Frontal cortex (tissue), 4 donors: ENCODE measurements around the gene RCAN3. TPM values are rescaled to one million over a fixed set of nuclear protein-coding genes. Genes with fewer than 3 reads are reported as not detected.
"Not testable (repeated sequence)": the region's sequence is repeated elsewhere in the genome, so short reads cannot be mapped to it uniquely, and the experiment has no call there.

Experiments used
- DNase-seq, 2 donors: peaks; one replicate each; pipeline ENCODE4 v3.0.0; 2012; ENCODE audit warnings: low spot score in 2 of 2
- FAIRE-seq: peaks from 2 replicates; lab custom pipeline; 2012; peaks lifted over from hg19 to GRCh38; lab: Jason Lieb, UNC
- total RNA-seq: library from RNA; depleted of rRNA; stranded (reverse); fragments of >200 nt; gene quantifications from one replicate; pipeline ENCODE4 v1.2.3, GENCODE V29; 2014
- donor health status: control.
- donor health status: control.
- donor health status: control.

The RCAN3 gene
- total RNA-seq, 1 donor from 2014 or later, result 16.3 TPM

DNA sequence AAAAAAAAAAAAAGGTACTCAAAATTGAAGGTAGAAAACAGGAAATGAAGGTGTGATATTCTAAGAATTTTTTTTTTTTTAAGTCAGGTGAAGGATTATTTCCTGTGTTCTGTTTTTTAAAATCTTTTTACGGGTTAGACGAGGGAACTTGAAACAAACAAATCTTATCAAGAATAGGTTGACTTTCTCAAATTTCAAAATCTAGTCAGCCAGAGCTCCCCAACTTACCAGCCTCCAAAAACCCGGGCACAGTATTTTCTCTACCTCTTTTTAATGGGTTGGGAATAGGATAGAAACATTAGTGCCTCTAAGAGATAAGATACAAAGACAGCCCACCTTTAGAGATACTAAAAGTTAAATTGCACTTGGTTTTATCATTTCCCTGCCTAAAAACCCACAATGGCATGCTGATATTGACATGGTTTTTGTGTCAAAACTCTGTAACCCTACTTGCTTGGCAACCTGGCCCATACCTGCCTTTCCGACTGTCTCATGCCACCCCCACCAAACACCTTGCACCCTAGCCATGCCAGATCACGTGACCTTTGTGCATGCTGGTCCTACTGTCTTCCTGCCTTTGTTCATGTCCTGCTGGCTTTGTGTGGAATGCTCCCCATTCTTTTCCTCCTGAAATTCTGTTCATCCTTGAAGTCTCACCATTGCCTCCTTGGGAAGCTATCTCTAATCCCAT, 4.2 kb downstream of the RCAN3 start:
- no peak for FAIRE-seq
- no peak for DNase-seq

DNA sequence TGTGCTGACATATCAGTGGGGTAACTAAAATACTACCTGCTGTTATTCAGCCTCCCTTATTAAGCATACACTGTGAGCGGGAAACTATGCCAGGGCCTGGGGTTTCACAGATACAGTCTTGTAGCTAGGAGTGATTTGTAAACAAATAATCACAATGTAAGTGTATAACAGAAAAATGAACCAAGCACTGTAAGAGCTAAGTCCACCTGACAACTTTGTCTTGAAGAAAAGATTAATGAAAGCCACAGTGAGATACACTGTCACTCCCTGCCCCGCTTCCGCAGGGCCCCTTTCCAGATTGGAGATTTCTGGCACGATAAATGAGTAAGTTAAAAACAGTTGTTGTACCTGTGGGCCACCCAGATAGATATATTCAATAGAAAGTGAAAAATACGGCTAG, 4.8 kb downstream of the RCAN3 start:
- FAIRE-seq, result no peak

DNA sequence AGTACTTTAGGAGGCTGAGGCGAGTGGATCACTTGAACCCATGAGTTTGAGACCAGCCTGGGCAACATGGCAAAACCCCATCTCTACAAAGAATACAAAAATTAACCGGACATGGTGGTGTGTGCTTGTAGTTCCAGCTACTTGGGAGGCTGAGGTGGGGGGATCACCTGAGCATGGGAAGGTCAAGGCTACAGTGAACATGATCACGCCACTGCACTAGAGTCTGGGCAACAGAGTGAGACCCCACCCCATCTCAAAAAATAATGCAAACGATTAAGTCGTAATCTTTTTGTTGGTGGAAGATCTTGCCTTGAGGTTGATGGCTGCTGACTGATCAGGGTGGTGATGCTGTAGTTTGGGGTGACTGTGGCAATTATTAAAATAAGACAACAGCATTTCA, 6.3 kb downstream of the RCAN3 start:
- no peak for FAIRE-seq
- no peak for DNase-seq

More for the DNA sequence above, 4.8 kb downstream of the RCAN3 start:
- DNase-seq, result no peak

DNA sequence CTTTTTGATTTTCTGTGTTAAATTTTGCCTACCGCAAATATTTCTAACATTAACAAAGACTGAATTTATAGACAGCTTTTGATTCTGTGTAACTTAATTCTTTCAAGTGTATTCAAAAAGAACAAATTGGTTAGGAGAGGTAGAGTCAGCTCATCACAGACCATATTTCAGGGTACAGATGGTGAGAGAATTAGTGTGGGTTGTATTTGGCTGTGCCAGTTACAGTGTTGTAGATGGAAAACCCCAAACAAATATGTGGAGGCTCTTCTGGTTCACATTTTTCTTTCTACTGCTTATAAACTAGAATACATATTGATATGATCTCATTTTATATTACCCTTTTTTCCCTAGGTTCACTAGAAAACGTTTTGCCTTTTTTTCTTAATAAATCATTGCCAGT, 11.1 kb downstream of the RCAN3 start:
- DNase-seq, result no peak
- FAIRE-seq, result no peak

- no peak for DNase-seq
- FAIRE-seq, result no peak
Observed at GRCh38 chr1:24514946-24515345, 12.3 kb downstream of the RCAN3 start.

DNA sequence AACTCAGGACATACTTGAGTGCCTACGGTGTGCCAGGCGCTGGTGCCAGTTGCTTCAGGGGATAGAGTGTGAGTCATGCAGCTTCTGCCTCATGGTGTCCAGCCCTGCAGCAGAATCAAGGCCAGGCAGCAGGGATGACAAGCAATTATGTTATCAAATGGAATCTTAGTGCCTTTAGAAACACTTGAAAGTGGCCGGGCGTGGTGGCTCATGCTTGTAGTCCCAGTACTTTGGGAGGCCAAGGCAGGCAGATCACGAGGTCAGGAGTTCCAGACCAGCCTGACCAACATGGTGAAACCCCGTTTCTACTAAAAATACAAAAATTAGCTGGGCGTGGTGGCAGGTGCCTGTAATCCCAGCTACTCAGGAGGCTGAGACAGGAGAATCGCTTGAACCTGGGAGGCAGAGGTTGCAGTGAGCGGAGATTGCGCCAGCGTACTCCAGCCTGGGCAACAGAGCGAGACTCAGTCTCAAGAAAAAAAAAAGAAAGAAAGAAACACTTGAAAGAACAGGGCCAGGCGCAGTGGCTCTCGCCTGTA, 13.1 kb downstream of the RCAN3 start:
- not testable (repeated sequence) for DNase-seq, FAIRE-seq

- FAIRE-seq, result no peak
- no peak for DNase-seq
Observed at GRCh38 chr1:24516506-24516905, 13.9 kb downstream of the RCAN3 start.

GRCh38 chr1:24517898-24518297, 15.3 kb downstream of the RCAN3 start:
- FAIRE-seq (no peak), DNase-seq (no peak)

DNA sequence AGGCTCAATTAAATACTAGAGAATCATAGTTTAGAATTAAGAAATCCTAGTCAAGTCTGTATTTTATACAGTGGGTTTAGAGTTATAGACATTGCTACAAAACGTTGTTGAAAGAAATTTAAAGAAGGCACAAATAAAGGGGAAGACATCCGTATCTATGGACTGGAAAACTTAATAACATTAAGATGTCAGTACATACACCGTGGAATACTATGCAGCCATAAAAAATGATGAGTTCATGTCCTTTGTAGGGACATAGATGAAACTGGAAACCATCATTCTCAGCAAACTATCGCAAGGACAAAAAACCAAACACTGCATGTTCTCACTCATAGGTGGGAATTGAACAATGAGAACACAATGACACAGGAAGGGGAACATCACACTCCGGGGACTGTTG, 17.6 kb downstream of the RCAN3 start:
- not testable (repeated sequence) for DNase-seq, FAIRE-seq

- DNase-seq, result no peak
- FAIRE-seq, result no peak
Observed at GRCh38 chr1:24525606-24526005, 23.0 kb downstream of the RCAN3 start.

GRCh38 chr1:24526045-24526444, 23.4 kb downstream of the RCAN3 start:
- FAIRE-seq (no peak), DNase-seq (no peak)

GRCh38 chr1:24526940-24527542, 24.4 kb downstream of the RCAN3 start:
- FAIRE-seq, result no peak
- DNase-seq, result no peak

- FAIRE-seq, result no peak
Observed at GRCh38 chr1:24528744-24529143, 26.1 kb downstream of the RCAN3 start.

DNA sequence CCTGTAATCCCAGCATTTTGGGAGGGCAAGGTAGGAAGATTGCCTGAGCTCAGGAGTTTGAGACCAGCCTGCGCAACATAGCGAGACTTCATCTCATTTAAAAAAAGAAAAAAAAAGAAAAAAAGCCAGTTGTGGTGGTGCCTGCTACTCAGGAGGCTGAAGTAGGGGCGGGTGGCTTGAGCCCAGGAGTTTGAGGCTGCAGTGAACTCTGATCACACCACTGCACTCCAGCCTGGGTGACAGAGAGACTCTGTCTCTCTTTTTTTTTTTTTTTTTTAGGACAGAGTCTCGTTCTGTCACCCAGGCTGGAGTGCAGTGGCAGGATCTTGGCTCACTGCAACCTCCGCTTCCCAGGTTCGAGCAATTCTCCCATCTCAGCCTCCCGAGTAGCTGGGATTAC, 26.7 kb downstream of the RCAN3 start:
- DNase-seq, FAIRE-seq: not testable (repeated sequence)

More at GRCh38 chr1:24528744-24529143, 26.1 kb downstream of the RCAN3 start:
- no peak for DNase-seq

DNA sequence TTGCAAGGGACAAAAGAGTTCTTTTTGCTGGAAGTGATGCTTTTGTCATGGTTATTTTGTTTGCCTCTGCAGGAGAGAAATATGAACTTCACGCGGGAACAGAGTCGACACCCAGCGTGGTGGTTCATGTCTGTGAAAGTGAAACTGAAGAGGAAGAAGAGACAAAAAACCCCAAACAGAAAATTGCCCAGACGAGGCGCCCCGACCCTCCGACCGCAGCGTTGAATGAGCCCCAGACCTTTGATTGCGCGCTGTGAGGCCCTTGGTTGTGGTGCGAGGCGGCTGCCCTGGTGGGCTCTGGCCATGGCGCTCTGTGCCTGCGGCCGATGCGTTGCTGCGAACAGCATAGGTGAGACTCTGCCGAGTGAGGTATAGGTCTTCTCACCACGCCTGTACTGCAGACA, 32.4 kb downstream of the RCAN3 start:
- FAIRE-seq, result no peak
- no peak for DNase-seq

GRCh38 chr1:24535778-24536177, 33.1 kb downstream of the RCAN3 start:
- no peak for FAIRE-seq
- no peak for DNase-seq

- FAIRE-seq, result no peak
- DNase-seq, result no peak
Observed at GRCh38 chr1:24536391-24536840, 33.8 kb downstream of the RCAN3 start.

DNA sequence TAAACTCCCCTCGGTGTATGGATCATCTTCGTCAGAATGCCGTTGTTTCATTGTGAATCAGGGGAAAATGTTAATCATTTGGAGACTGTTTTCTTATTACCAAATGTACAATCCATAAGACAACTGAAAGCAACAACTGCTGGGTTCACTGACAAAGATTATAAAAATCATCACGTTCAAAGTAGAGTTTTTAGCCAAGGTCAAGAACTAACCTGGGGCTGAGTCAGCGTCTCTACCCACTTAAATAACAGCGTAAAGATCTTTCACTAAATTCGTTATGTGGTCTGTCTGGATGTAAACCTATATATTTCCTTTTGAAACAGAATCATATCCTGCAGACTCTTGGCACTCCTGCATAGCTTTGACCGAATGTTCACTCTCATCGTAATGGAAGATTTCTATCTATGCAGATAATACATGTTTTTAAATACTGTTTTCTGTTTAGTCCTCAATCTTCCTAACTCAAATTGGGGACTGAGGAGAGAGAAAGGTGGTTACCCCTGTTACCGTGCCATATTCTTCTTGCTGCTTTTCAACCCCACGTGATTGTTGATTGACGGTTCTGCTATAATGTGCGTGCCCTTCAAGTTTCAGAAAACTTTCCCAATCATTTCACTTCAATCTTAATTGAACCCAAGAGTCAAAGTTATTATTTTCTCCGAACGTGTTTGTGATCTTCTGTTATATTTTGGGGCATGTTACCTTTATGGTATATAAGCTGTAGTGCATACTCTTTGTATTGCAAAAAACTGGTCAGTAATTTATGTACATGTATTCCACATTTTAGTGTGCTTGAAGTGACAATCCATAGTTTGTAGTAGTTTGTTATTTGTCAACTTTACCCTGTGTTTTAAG, 37.6 kb downstream of the RCAN3 start:
- DNase-seq (no peak), FAIRE-seq (no peak)

DNA sequence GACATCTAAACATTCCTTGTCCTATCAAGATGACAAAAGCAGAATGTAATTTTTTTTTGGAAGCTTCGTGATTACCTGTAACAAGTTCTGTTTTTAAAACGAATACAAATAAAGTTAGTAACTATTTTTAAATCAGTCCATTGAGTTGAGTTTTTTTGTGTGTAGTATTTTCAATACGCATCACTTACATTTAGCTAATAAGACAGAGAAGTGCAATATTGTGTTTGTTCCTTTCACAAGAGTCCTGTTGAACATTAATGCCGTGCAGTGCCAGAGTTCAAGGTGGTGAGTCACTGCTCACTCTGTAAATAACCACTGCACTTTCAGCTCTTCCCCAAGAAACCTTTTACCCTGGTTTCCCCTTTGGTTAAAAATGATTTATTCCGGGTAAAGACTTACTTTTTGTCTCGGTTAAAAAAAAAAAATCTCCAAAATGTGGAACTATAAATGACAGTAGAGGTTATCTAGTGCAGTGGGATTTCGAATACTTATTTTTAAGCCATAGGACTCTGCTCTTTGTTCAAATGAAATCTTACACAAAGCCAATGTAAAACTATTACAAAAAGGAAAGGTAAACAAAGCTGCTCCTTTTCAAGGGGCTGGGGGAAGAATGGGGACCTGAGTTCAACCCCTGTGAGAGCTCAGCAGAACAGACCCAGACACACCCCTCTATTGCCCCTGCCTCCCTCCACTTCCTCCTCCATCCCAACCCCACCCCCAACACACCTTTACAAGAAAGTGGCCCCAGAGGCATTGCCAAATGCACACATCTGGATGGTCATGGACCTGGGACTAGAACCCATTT, 38.5 kb downstream of the RCAN3 start:
- FAIRE-seq (no peak), DNase-seq (no peak)
